RWPE2 (cell line): ENCODE measurements around the gene MEF2A.

Experiments used
- ATAC-seq: fragments of 200-7000 bp; cut with Tn5 transposase; 3 replicates; pipeline ENCODE4 v1.9.1; 2021; ENCODE audit warnings: low read depth
- DNase-seq: peaks from one replicate; pipeline ENCODE4 v3.0.0-alpha.2; 2020; ENCODE audit warnings: low spot score
- H3K27ac ChIP-seq: fragments of 450-650 bp; 2 replicates; pipeline ENCODE4 v1.5.1; 2017; ENCODE audit warnings: mild to moderate bottlenecking; ENCODE audit not compliant: poor library complexity, severe bottlenecking
- H3K27me3 ChIP-seq: fragments of 250-450 bp; sonication (Bioruptor Pico); 2 replicates; pipeline ENCODE4 v1.5.1; 2021; ENCODE audit warnings: mild to moderate bottlenecking, moderate library complexity; ENCODE audit not compliant: insufficient read depth, poor library complexity, severe bottlenecking
- H3K36me3 ChIP-seq: fragments of 250-450 bp; sonication (Bioruptor Pico); 2 replicates; pipeline ENCODE4 v1.5.1; 2020; ENCODE audit warnings: low read depth, mild to moderate bottlenecking, moderate library complexity
- H3K4me1 ChIP-seq: fragments of 250-450 bp; sonication (Bioruptor Pico); 2 replicates; pipeline ENCODE4 v1.5.1; 2021; ENCODE audit warnings: mild to moderate bottlenecking, moderate library complexity; ENCODE audit not compliant: insufficient read depth, poor library complexity, severe bottlenecking
- H3K4me3 ChIP-seq: fragments of 250-450 bp; sonication (Bioruptor Pico); 2 replicates; pipeline ENCODE4 v1.5.1; 2021; ENCODE audit warnings: mild to moderate bottlenecking, moderate library complexity; ENCODE audit not compliant: severe bottlenecking
- H3K9me3 ChIP-seq: fragments of 250-450 bp; sonication (Bioruptor Pico); 2 replicates; pipeline ENCODE4 v1.5.1; 2021; ENCODE audit warnings: mild to moderate bottlenecking, moderate library complexity; ENCODE audit not compliant: severe bottlenecking
- CTCF ChIP-seq: fragments of 450-650 bp; IDR thresholded peaks from one replicate; pipeline ENCODE4 v1.5.1; 2017; ENCODE audit warnings: mild to moderate bottlenecking, moderate library complexity; ENCODE audit not compliant: poor library complexity, severe bottlenecking

Gene MEF2A

GRCh38 chr15:99554880-99555488, 10.8 kb upstream of the MEF2A start:
- H3K27me3 ChIP-seq = no peaks in the 10 kb centered on the region
- no peaks in the 10 kb centered on the region for H3K4me1 ChIP-seq
- H3K4me3 ChIP-seq = no peak overlapping the region
- no peaks in the 10 kb centered on the region for H3K9me3 ChIP-seq
- ATAC-seq (no peak), DNase-seq (no peak)
- no peak overlapping the region for H3K27ac ChIP-seq
- no peaks in the 10 kb centered on the region for H3K36me3 ChIP-seq
- no peak for TF ChIP-seq CTCF

GRCh38 chr15:99556011-99556410, 9.8 kb upstream of the MEF2A start:
- no peaks in the 10 kb centered on the region for H3K9me3 ChIP-seq
- ATAC-seq = no peak
- no peaks in the 10 kb centered on the region for H3K27me3 ChIP-seq
- no peak overlapping the region for H3K27ac ChIP-seq
- H3K4me3 ChIP-seq = no peak overlapping the region
- H3K36me3 ChIP-seq = no peaks in the 10 kb centered on the region
- DNase-seq = no peak
- no peaks in the 10 kb centered on the region for H3K4me1 ChIP-seq
- no peak for TF ChIP-seq CTCF

GRCh38 chr15:99556578-99556977, 9.2 kb upstream of the MEF2A start:
- ATAC-seq (no peak), DNase-seq (no peak)
- no peaks in the 10 kb centered on the region for H3K4me1 ChIP-seq
- no peak for TF ChIP-seq CTCF
- no peaks in the 10 kb centered on the region for H3K9me3 ChIP-seq
- H3K4me3 ChIP-seq = no peak overlapping the region
- no peaks in the 10 kb centered on the region for H3K27me3 ChIP-seq
- H3K36me3 ChIP-seq = no peaks in the 10 kb centered on the region
- H3K27ac ChIP-seq = no peak overlapping the region

GRCh38 chr15:99558084-99558483, 7.7 kb upstream of the MEF2A start:
- no peak for TF ChIP-seq CTCF
- Histone ChIP-seq H3K9me3 (no peaks in the 10 kb centered on the region), H3K27ac (no peak overlapping the region), H3K27me3 (no peaks in the 10 kb centered on the region), H3K36me3 (no peaks in the 10 kb centered on the region), H3K4me3 (no peak overlapping the region), H3K4me1 (no peaks in the 10 kb centered on the region)
- ATAC-seq (no peak), DNase-seq (no peak)

- ATAC-seq = no peak
- H3K9me3 ChIP-seq = no peaks in the 10 kb centered on the region
- no peak for TF ChIP-seq CTCF
Observed at GRCh38 chr15:99558571-99558970, 7.2 kb upstream of the MEF2A start.

More at GRCh38 chr15:99558571-99558970, 7.2 kb upstream of the MEF2A start:
- H3K4me1 ChIP-seq = no peaks in the 10 kb centered on the region
- no peaks in the 10 kb centered on the region for H3K27me3 ChIP-seq
- no peaks in the 10 kb centered on the region for H3K36me3 ChIP-seq
- no peak for DNase-seq
- H3K27ac ChIP-seq = no peak overlapping the region
- no peak overlapping the region for H3K4me3 ChIP-seq
